ENCODE results near the gene PRKAG2. TPM values are rescaled to one million over a fixed set of nuclear protein-coding genes. Genes with fewer than 3 reads are reported as not detected.

The PRKAG2 gene
- total and polyA plus RNA-seq, 2 of the 8 experiments (the other 6 are each of a cell fraction or from before 2014, with no cell fraction given) = 7.5 to 18.1 TPM

DNA sequence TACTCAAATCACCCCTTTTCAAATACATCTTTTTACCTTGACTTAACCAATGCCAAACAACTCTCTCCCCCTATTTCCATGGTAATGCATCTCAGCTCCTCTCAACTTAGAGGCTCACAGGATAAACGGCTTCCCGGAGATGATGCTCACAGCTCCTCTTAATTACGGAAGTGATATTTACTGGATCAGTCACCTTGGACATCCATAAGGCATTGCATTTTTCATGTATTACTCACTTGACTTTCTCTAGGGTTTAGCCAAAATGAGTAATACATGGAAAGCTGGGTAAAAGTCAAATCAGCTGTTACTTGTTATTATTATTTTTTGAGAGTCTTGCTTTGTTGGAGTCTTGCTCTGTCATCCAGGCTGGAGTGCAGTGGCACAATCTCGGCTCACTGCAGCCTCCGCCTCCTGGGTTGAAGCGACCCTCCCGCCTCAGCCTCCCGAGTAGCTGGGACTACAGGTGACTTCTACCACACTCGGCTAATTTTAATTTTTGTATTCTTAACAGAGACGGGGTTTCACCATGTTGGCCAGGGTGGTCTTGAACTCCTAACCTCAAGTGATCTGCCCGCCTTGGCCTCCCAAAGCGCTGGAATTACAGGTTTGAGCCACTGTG is 283.9 kb downstream of the PRKAG2 start:
- Histone ChIP-seq H4K5ac (ENCODE audit: insufficient read length, low read depth, low read length) (no peak overlapping the region), H3K56ac (replicated peaks; ENCODE audit: insufficient read length, low read depth, low read length) (no peak overlapping the region), H3K4me2 (ENCODE audit: insufficient read depth in 1 of 2, low read depth in 2 of 2, low read length in 2 of 2) (no peak overlapping the region), H3K27me3 (replicated peaks in 1 of 4; ENCODE audit: control insufficient read depth in 3 of 4, extremely low read depth in 1 of 4, insufficient read depth in 3 of 4, low read length in 3 of 4) (no peaks in the 10 kb centered on the region), H2AK5ac (ENCODE audit: low read depth, low read length) (no peak overlapping the region), H2BK120ac (replicated peaks; ENCODE audit: low read depth, low read length) (no peak overlapping the region), H2AFZ (ENCODE audit: low read length) (no peak overlapping the region), H3K23ac (ENCODE audit: insufficient read length) (no peak overlapping the region), H4K8ac (ENCODE audit: extremely low read depth, insufficient read depth, low read length) (no peak overlapping the region), H2BK15ac (ENCODE audit: low read length) (no peak overlapping the region), H2BK12ac (ENCODE audit: low read depth, low read length) (no peak overlapping the region), H3K4me1 (replicated peaks in 1 of 4; ENCODE audit: control insufficient read depth in 3 of 4, insufficient read depth in 4 of 4, low read length in 3 of 4) (peaks cover 0 to 2% (median 0%) of the 10 kb centered on the region in 4 experiments; a peak in 1 of 7 replicates), H3K9me3 (ENCODE audit: insufficient read depth in 2 of 2, low read depth in 1 of 2, low read length in 1 of 2) (no peaks in the 10 kb centered on the region), H3K4ac (replicated peaks; ENCODE audit: insufficient read length, low read depth, low read length) (no peak overlapping the region), H3K14ac (ENCODE audit: insufficient read length) (no peak overlapping the region), H4K91ac (replicated peaks; ENCODE audit: insufficient read length, low read length) (no peak overlapping the region), H3K79me1 (ENCODE audit: low read depth, low read length) (no peaks in the 10 kb centered on the region), H3K18ac (ENCODE audit: extremely low read depth, low read length) (no peak overlapping the region), H3K9ac (replicated peaks in 1 of 4; ENCODE audit: extremely low read depth in 1 of 4, low read depth in 3 of 4, low read length in 3 of 4) (no peak overlapping the region), H2BK5ac (ENCODE audit: low read depth, low read length) (no peak overlapping the region), H2BK20ac (ENCODE audit: low read length) (no peak overlapping the region), H3K36me3 (ENCODE audit: control insufficient read depth in 2 of 4, insufficient read depth in 4 of 4, low read length in 3 of 4) (no peaks in the 10 kb centered on the region), H3K4me3 (ENCODE audit: extremely low read depth in 1 of 4, insufficient read depth in 2 of 4, low read depth in 3 of 4, low read length in 4 of 4) (no peak overlapping the region), H4K20me1 (replicated peaks in 1 of 2; ENCODE audit: control insufficient read depth in 1 of 2, insufficient read depth in 2 of 2, low read length in 2 of 2) (no peaks in the 10 kb centered on the region), H3K27ac (ENCODE audit: low read depth, low read length) (no peak overlapping the region), H3K79me2 (ENCODE audit: control insufficient read depth in 1 of 2, insufficient read depth in 2 of 2, low read length in 2 of 2) (no peaks in the 10 kb centered on the region), H3K23me2 (ENCODE audit: low read depth, low read length) (no peaks in the 10 kb centered on the region)
- 86% methylated on average over 12 of the region's 12 CpGs; no CpG with 5 or more reads in 1 of the 2 experiments for WGBS, 2 experiments (ENCODE audit: extremely low coverage in 1 of 2, insufficient coverage in 1 of 2, insufficient read length in 1 of 2, insufficient replicate concordance in 2 of 2, low coverage in 1 of 2, low lambda C conversion rate in 2 of 2, missing lambda C conversion rate in 1 of 2)
- ChIA-PET POLR2A (ENCODE audit: partially characterized antibody) (no interaction called here), CTCF (ENCODE audit: partially characterized antibody) (interaction anchor here (1.1 to 1.3 kb wide), 6 partner anchors 14 to 189 kb away, joined by 3 to 4 read pairs (median 4); no protein-coding TSS in a partner anchor)
- DNase-seq (ENCODE audit: low read depth in 1 of 2, low spot score in 2 of 2) (no peak), FAIRE-seq (no peak)
- TF ChIP-seq HDAC2 (IDR thresholded peaks at IDR 0.05; ENCODE audit: borderline replicate concordance in 1 of 2, low read depth in 2 of 2, low read length in 2 of 2) = no peak
- TF ChIP-seq KDM5A (IDR thresholded peaks at IDR 0.05; ENCODE audit: low read length) = no peak
- no peak for TF ChIP-seq RBBP5 (IDR thresholded peaks at IDR 0.05; ENCODE audit: borderline replicate concordance, low read depth, low read length)
- no peak for TF ChIP-seq CTBP2 (IDR thresholded peaks at IDR 0.05; ENCODE audit: borderline replicate concordance, insufficient read depth, insufficient read length, low read length)
- no peak for TF ChIP-seq CBX8 (IDR thresholded peaks at IDR 0.05; ENCODE audit: borderline replicate concordance, low read depth, low read length)
- no peak for TF ChIP-seq EZH2 (IDR thresholded peaks at IDR 0.05; ENCODE audit: low read depth, low read length, severe bottlenecking)
- no peak for TF ChIP-seq CREB1 (IDR thresholded peaks at IDR 0.05)
- TF ChIP-seq BACH1 (IDR thresholded peaks at IDR 0.05; ENCODE audit: low read length) = no peak
- no peak for TF ChIP-seq RXRA (IDR thresholded peaks at IDR 0.05; ENCODE audit: insufficient read depth, low read depth, low read length)
- no peak for TF ChIP-seq JUND (IDR thresholded peaks at IDR 0.05; ENCODE audit: low read length)
- no peak for TF ChIP-seq ZNF274 (IDR thresholded peaks at IDR 0.05; ENCODE audit: borderline replicate concordance, extremely low read depth, low read length)

All from H1 (cell line).